IPS-NIHi11 (cell line): ENCODE results near the gene C1orf21.

Experiments
- DNase-seq: peaks from one replicate; pipeline ENCODE4 v3.0.0; 2012; ENCODE audit warnings: mixed read lengths, low spot score

The C1orf21 gene

DNA sequence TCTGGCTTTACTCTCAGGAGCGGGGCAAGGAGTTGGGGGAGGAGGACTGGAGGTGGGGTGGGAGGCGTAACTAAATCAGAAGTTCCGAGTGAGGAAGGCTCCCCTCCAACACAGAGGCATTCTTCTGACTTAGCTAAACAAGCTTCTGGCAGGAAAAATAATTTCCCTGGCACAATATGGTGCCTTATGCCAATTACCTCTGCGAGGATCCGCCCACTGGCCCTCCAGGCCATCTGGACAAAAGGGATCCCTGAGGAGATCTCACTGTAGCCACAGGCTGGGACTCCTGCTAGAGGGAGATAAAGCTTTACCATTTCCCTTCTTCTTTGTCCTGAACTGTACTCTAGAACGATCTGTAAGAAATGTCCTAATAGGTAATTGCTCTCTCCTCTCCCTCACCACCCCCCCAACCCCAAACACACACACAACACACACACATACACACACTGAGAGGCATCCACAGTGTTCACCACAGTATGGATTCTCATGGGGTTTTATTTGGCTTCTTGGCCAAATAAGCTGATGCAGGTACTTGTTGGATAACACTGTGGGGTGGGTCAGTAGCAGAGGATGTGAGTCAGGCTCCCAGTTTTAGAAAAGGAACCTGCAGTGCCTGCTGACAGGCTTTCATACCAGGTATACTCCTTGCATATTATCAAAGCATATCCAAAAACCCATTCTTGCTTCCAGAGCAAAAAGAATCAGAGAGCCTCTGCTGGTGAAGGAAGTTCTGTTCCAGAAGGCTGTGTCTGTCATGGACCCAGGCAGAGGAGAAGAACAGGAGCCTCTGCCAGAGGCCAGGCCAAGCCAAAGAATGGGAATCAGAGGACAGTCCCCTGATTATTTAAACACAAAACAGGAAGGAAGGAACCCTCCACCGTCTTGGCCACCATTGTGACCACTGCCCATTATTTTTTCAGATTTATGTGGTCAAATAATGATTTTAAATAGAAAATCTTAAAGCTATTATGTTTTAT is 169.1 kb downstream of the C1orf21 start:
- no peak for DNase-seq

DNA sequence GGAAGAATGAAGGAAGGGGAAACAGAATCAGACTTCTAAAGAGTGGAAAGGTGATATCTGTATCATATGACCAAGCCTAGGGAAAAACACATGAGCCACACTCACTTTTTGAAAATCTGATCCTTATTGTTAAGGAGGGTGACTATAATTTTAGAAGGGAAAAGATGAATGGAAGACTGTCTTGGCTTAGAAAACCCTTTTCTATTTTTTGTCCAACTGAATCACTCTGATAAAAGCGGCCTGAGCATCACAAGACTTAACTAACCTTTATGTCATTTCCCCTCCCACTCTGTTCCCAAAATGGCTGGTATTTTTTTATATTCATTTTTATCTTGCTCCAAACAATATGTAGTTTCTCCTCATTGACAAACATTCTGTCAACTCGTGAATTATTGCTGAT is 169.8 kb downstream of the C1orf21 start:
- no peak for DNase-seq

DNA sequence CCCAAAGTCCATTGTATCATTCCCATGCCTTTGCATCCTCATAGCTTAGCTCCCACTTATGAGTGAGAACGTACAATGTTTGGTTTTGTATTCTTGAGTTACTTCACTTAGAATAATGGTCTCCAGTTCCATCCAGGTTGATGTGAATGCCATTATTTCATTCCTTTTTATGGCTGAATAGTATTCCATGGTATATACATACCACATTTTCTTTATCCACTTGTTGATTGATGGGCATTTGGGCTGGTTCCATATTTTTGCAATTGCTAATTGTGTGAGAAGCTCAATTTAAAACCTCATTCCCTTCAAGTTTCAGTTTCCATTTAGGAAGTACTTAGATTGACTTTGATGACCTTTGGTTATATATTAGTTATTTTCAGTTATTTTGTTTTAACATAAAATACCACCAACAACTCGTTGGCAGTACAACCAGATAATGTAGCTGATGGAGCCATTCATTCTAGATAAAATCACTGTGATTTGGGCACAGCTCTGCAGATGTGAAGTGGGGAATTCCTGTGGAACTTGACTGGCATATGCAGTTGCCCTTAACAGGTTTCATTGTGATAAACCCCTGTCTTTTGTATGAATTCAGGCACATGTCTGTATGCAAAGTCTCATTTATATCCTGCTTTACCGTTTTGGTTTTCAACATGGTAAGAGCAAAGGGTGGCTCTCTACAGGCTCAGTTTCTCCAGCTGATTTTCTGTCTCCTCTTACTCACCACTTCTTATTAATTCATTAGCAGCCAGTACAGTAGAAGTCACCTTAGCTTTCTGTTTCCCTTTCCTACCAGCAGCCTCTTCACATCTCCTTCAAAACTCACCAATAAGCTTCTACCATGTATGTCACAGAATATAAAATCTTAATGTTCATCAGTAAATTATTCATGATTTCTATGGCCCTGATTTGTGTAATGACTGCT is 170.9 kb downstream of the C1orf21 start:
- DNase-seq, result no peak

DNA sequence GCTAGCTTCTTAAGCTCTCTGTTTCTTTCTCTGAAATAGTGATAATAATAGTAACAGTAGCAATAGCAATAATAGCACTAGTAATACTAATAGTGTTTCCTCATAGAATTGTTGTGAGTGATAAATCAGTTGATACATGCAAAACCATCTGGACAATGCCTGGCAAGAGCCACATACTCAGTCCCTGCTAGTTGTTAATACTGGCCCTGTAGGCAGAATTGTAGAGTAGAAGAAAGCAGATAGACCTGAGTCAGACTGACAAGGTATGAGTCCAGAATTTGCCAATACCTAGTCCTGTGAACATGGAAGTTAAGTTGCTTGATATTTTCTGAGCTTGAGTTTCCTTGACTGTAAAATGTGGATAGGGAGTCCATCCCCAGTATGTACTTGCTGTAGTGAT is 171.9 kb downstream of the C1orf21 start:
- DNase-seq, result no peak

DNA sequence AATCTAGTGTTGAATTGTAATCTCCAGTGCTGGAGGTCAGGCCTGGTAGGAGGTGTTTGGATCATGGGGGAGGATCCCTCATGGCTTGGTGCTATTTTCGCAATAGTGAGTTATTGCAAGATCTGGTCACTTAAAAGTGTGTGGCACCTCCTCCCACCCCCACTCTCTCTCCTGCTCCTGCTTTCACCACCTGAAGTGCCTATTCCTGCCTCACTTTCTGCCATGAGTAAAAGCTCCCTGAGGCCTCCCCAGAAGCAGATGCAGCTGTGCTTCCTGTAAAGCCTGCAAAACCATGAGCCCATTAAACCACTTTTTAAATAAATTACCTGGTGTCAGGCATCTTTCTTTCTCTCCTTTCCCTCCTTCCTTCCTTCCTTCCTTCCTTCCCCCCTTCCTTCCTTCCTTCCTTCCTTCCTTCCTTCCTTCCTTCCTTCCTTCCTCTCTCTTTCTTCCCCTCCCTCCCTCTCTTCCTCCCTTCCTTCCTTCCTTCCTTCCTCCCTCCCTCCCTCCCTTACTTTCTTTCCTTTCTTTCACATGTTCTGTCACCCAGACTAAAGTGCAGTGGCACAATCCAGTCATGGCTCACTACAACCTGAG is 172.4 kb downstream of the C1orf21 start:
- no peak for DNase-seq

DNA sequence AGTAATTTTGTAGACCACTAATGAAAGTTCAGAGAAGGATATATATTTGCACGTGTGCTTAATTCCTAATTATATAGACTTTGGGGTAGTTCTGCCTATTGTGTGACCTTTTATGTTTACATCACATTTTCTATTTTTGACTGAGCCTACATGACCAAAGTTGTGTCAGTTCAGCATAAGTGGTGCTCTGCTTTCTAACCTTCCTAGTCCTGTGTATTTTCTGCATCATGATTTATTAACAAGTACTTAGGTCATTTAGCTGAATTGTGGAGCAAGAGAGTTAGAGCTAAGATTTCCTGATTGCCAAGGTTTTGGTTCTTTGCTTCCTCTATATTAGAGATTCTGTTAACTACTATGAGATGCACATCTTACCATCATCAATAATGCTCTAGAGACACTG is 176.0 kb downstream of the C1orf21 start:
- DNase-seq, result no peak

DNA sequence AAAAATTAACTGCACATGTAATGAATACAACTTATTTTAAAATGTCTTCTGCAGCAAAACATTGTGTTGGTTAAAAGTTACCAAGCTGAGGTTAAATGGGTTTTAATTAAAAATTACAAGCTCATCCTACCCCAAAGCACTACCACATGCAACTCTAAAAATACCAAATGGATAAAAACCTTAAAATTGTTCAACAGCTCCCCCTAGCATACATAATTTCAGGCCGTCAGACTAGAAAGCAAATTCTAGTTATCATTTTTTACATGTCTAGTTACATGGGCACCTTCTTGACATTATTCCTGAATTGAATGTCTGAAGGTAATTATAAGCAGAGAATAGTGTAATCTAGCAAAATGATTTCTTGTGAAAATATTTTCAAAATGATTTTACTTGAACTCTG is 176.5 kb downstream of the C1orf21 start:
- DNase-seq, result no peak

DNA sequence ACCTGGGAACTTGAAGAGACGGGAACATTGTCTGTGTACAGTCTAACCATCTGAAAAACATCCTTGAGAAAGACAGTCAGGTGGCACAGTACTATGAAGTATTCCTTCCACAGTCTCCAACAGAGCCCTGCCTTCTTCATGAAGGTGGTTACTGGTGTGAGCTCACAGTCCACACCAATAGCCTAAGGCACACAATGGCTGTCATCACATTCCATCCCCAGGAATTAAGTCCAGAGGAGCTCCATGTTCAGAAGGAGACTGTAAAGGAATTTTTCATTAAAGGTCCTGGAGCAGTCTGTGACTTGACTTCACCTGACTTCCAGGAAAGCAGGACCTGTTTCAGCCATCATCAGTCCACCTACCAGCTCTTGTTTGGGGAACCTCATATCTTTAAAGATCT is 180.2 kb downstream of the C1orf21 start:
- no peak for DNase-seq

DNA sequence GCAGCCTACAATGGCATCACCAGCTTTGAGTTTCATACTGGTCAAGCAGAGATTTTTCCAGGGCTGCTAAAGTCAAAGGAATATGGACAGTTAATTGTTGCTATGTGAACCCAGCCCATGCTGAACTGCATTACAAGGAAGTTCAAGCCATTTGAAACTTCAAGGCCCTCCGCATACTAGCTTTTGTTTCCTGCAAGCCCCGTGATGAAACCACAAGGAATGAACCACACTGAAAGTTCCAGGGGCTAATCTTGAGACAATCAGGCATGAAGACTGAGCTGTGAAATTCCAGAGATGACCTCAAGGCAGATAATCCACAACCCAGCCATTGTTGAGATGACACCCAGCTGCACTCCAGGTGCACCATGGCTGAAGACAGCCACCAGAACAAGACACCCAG is 180.8 kb downstream of the C1orf21 start:
- DNase-seq, result no peak

DNA sequence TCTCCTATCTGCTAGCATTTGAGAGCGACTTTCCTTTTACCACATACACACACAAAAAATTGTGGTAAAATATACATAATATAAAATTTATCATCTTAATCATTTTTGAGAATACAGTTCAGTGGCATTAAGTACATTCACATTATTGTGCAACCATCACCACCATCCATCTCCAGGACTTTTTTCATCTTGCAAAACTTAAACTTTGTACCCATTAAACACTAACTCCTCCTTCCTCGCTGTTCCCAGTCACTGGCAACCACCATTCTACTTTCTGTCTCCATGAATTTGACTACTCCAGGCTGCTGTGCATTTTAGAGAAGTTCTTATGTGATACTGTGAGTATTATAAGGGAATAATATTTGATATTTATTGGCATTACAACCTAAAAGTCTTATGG is 181.3 kb downstream of the C1orf21 start:
- DNase-seq, result no peak

DNA sequence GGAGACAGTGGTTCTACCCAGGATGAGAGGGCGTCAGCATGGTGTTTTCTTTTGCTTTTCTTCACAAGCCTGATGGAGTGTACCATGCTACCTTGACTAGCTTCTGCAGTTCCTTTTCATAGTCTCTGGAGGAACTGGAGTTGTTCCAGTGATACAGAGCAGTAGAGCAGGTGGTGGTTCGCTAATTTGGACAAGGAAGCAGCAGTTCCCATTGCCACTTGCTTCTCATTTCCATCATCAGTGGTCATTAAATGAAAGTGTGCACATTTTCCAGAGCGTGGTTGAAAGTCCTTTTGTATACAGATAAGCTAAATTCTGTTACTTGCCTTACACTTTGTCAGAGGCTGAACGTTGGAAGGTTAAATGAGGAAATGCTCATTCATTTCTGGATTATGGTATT is 182.3 kb downstream of the C1orf21 start:
- DNase-seq, result no peak

DNA sequence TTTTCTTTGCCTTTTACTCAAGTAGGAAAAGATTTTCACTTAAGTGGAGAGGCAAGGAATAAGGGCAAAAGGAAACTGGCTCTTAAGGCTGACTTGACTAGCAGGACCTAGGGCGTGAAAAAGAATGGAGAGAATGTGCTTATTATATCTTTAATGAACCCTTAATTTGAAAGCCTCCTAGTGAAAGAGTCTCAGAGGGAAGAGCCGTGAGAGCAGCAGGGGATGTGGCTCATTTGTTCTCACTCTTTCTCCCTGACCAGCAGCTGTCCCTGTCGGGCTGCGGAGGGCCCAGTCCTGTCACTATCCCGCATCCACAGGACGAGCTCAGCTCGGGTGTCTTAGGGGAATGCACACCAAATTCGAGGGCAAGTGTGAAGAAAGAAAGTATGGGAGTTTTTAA is 187.8 kb downstream of the C1orf21 start:
- DNase-seq, result peak; percentile 24

DNA sequence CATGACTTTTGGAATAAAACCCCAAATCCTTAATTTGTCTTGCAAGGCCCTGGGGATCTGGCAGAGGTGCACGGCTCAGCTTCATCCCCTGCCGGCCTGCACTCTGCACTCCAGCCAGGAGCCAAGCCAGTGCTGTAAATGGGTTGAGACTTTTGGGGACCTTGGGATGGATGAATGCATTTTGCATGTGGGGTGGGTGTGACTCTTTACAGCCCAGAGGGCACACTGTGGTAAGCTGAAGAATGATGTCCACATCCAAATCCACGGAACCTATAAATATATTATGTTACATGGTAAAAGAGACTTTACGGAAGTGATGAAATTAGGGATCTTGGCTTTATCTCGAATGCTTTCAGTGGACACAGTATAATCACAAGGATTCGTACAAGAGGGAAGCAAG is 190.0 kb downstream of the C1orf21 start:
- no peak for DNase-seq

DNA sequence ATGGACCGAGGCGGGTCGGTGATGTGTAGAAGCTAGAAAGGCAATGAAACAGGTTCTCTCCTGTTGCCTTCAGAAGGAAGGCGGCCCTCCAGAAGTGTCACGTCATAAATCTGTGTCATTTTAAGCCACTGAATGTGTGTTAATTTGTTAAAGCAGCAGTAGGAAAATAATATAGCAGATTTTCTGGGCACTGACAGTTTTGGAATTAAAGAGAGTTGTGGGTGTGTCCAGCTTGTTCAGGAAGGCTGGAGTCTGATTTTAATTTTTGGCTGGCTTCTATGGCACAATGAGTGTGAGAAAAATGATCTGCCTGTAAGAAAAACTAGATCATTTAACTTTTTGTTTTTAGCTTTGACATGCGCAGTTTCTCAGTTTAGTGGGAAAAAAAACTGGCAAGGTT is 190.5 kb downstream of the C1orf21 start:
- no peak for DNase-seq

DNA sequence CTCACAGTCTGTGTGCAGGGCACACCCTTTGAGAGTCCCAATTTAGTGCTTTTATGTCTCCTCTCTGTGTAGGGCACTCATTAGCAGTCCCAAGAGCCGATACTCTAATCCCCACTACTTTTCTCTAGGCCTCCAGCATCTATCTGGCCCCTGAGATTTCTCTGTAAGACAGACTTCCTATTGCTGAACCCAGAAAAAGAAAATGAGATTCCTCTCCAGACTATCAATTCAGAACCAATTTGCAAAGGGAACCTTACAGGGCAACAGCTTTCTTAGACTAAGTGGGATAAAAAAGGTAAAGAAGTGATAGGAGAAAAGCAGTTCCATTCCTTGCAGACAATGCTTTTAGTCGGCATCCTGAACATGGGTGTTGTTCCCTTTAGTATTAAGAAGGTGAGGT is 195.6 kb downstream of the C1orf21 start:
- no peak for DNase-seq

DNA sequence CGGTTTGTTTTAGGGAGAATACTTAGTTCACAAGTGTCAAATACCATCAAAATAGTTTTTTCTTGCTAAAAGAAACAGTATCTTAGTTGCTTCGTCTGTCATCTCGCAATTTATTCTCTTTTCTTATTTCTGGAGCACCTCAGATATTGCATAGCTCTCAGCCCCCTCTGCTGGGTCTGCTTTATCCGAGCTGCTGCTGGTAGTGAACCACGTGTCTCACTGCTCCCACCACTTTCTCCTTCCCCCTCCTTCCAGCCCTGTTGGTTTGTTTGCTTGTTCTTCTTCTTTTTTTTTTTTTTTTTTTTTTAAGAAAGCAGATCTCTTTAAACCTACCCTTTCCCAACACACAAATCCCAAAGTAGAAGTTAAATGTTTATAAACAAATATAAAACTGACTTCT is 197.0 kb downstream of the C1orf21 start:
- DNase-seq, result no peak

DNA sequence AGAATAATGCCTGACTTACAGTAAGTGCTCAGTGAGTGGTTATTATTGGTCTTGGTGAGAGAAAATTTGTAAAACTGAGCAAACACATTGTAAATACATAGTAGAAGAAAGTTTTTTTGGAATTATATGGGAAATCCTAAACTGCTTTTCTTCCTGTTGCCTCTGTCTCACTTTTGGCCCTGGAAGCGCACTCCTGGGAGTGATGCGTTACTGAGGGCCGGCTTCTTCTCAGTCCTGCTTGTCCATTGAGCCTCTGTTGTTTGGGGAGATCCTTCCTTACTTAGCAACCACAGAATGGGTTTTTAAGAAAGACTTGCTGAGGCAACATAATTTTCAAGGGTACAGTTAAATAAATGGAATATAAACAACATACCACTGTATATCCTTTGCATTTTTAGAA is 201.9 kb downstream of the C1orf21 start:
- no peak for DNase-seq

DNA sequence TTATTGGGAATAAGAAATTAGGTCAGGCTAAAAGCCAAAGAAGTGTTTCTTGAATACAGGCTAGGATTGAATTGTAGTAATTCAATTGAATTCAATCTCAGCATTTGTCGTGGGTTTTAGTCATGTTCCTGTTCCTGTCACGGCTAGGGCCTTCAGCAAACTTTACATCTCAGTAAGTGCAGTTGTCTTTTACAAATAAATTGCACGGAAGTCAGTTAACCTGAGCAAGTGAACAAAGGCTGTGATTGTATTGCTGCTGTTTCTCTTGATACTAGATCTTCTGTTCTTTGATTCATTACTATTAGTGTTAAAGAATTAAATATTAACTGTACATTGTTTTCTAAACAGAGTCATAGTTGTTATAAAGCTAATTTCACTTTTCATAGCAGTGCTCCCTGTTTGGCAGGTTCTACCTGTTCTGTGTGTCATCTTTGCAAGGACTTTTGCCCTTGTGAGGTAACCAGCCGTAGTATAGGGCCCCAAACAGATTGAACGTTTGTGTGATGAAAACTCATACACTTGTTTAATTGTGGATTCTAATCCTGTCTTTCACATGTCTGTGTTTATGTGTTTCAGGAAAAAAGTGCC is 203.4 kb downstream of the C1orf21 start:
- DNase-seq, result no peak

DNA sequence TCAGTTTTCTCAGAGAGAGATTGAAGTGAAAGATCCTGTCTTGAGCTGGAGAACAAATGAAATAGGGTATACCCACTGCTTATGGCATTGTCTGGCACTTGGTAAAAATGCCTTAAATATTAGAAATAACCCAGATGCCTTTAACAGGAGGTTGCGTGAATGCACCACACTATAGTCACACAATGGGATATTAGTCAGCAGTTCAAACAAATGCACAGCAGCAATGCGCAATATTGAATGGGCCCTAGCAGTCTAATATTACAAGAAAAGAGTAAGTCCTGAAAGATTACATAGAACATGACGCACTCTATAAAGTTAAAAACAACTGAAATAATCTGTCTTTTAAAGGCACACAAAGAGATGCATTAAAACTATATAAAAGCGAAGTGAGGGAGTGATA is 206.8 kb downstream of the C1orf21 start:
- DNase-seq, result no peak

DNA sequence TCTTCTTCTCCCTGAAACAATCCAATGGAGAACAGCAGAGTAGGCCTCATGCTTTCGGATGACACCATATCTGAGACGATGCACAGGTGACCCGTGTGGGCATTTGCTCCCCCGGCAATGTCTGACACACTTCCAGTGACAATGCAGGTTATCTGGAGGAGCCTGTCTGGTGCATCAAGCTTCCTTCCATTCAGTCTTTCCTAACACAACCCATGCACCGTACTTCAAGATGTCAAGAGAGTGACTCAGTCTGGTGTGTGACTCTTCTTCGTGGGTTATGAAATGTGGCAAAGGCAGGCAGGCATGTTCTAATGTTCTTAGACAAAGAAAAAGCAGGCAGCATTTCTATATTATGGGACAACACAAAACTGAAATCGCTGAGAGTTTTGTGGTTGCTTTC is 208.8 kb downstream of the C1orf21 start:
- no peak for DNase-seq

DNA sequence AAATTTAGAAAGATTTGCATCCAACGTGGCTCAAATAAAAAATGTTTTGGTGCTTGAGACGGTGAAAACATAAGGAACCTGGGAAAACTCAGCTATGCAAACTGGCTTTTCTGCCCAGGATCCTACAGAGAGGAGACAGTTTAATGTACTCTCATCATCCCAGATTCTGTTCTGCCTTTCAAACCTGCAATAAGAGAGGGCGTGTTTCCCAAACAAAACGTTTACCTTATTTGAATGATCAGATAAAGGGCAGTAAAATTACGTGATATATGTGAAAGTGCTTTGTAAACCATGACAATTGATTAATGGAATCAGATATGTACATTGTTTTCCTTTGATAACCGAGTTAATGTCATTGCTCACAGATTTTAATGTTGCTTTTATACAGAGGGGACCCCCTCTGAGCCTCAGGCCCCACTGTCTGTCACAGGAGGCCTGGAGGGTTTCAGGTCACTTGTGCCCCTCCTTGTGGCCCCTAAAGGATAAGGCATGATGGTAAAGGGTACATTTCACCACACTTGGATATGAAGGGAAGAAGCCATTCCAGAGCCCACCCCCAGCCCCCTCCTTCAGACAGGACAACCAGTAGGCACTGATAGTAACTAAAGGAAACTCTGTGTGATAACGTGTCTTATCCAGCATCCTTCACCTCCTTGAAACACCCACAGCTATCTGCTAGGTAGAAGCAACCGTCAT is 210.3 kb downstream of the C1orf21 start:
- peak; percentile 35 for DNase-seq
